HEK293T (cell line): ENCODE results near the gene LRRC27.

Experiments
- BHLHE40 ChIP-seq: fragments of 450-650 bp; IDR thresholded peaks from 2 replicates; pipeline ENCODE4 v1.6.1; 2016; ENCODE audit warnings: mild to moderate bottlenecking, moderate library complexity, borderline replicate concordance
- FOXA1 ChIP-seq: fragments of 450-650 bp; IDR thresholded peaks from 2 replicates; pipeline ENCODE4 v1.6.1; 2016; ENCODE audit warnings: mild to moderate bottlenecking
- FOXK2 ChIP-seq: fragments of 450-650 bp; IDR thresholded peaks from 2 replicates; pipeline ENCODE4 v1.6.1; 2016; ENCODE audit warnings: mild to moderate bottlenecking
- FOXM1 ChIP-seq: fragments of 450-650 bp; IDR thresholded peaks from 2 replicates; pipeline ENCODE4 v1.6.1; 2017; ENCODE audit warnings: mild to moderate bottlenecking, borderline replicate concordance
- HDGF ChIP-seq: fragments of 450-650 bp; IDR thresholded peaks from 2 replicates; pipeline ENCODE4 v1.6.1; 2017; ENCODE audit warnings: antibody characterized with exemption, borderline replicate concordance
- L3MBTL2 ChIP-seq: fragments of 450-650 bp; conservative IDR thresholded peaks from 2 replicates; pipeline ENCODE4 v1.6.1; 2016; ENCODE audit warnings: mild to moderate bottlenecking
- SP1 ChIP-seq: fragments of 450-650 bp; IDR thresholded peaks from 2 replicates; pipeline ENCODE4 v1.6.1; 2017
- SUZ12 ChIP-seq: fragments of 450-650 bp; IDR thresholded peaks from 2 replicates; pipeline ENCODE4 v1.6.1; 2016; ENCODE audit warnings: mild to moderate bottlenecking
- TARDBP ChIP-seq: fragments of 450-650 bp; IDR thresholded peaks from 2 replicates; pipeline ENCODE4 v1.6.1; 2016
- ZNF384 ChIP-seq: fragments of 450-650 bp; IDR thresholded peaks from 2 replicates; pipeline ENCODE4 v1.6.1; 2016

- TF ChIP-seq FOXM1 (no peak), SP1 (no peak), BHLHE40 (no peak), HDGF (no peak), FOXA1 (no peak), SUZ12 (no peak), FOXK2 (no peak), ZNF384 (no peak), L3MBTL2 (no peak), TARDBP (no peak)
Measured at GRCh38 chr10:132321726-132322125, 10.3 kb upstream of the LRRC27 start.
